ENCODE results near the gene HPCAL1.

DNA sequence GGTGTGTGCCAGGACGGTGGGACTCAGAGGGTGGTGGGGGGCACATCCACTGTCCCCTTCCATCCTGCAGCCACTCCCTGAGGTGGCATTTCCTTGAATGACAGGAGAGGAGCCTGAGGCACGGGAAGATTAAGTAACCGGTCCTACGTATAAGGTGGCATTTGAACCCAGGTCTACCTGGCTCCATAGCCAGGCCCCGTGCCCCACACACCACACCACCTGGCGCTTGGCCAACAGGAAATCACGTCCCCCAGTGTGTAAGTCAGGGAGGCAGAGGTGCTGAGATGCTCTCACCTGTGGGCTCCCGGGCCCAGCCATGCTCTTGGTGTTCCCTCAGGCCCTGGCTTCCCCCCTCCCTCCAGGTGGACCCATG is 53.7 kb downstream of the HPCAL1 start:
- TF ChIP-seq CTCF (IDR thresholded peaks at IDR 0.05) (no peak), ZFX (IDR thresholded peaks at IDR 0.05; ENCODE audit: borderline replicate concordance) (no peak)

Measured in 22Rv1 (cell line).